ENCODE results near the gene CHST6.
"Not testable (repeated sequence)": the region's sequence is repeated elsewhere in the genome, so short reads cannot be mapped to it uniquely, and the experiment has no call there.

Gene CHST6

DNA sequence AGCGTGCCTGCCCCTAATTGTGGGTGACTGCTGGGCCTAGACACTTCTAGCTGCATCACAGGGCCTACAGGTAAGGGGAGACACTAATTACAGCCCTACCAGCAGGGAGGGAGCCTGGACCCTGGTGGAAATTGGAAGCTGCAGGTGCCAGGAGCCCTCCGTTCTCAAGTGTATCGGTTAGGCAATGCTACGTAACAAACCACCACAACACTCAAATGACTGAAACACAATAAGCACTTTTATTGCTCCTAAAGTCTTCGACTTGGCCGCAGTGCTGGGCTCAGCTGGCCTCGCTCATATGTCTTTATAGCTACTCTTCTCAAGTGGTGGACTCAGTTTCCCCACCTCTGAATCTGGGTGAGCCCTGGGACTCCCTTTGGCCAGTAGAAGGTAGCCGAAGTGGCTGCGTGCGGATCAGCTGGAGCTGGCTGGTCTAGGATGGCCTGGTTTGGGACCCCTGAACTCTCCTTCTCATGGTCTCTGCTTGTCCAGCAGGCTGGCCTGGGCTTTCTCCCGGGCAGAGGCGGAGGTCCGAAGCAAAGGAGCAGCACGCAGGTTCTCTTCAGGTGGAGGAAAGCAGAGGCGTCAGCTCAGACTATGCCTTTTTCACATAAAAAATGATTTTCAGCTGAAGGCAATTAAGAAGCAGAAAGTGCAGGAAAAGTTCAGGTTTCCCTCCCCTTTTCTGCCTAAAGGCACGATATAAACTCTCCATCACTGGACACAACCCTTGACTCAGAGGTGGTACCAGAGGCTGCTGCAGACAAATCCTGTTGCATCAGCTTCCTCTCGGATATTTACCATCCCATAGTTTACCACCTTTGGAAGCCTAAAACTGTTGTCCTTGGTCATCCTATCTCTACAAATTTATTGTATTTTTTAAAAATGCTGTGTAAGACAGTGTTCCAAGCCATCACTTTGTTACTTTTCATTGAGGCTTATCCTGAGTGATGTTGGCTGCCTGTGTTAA lies 22.0 kb downstream of the CHST6 start:
- no peak for DNase-seq

DNA sequence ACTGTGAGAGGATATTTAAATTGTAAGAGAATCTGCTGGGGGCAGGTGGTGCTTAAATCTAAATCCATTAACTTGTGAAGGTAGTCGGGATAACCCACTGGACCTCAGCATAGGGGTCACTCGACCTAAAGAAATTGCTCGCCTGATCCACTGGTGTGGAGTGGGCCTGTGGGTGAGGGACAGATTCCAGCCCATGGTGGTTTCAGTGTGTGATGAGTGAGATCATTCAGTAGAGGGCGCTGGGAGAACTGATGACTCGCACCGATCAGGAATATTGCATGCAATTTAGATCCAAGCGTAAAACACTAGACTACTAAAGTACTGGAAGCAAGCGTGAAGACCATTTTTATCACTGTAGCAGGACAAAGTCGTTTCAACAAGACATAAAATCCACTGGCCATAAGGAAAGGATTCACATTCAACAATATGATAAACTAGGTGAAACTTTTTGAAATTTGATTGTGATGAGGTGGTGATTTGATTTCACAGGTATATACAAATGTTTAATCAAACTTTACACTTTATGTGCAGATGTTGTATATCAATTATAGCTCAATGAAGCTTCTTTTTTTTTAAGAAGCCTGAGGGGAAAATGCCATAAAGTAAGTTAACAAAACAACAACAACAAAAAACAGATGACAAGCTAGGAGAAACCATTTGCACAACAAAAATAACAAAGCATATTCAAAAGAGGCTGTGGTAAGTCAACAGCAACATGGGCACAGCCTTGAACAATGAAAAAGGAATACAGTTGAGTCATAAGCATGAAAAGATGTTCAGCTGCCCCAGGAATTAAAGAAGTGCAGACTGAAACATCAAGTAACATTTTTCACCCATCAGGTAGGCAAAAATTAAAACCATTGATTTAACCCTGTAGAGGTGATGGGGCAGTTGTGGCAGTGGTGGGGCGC lies 23.3 kb downstream of the CHST6 start:
- peak; percentile 59 to 86 for DNase-seq

DNA sequence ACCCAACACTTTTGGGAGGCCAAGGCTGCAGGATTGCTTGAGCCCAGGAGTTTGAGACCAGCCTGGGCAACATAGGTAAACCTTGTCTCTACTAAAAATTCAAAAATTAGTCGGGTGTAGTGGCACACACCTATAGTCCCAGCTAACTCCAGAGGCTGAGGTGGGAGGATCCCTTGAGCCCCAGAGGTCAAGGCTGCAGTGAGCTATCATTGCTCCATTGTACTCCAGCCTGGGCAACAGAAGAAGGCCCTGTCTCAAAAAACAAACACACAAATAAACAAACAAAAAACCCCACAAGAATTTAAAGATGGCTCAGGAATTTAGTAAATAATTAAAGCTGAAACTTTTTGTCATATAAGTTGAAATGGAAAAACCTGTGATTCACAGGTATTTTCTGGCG lies 28.5 kb downstream of the CHST6 start:
- no peak for DNase-seq

DNA sequence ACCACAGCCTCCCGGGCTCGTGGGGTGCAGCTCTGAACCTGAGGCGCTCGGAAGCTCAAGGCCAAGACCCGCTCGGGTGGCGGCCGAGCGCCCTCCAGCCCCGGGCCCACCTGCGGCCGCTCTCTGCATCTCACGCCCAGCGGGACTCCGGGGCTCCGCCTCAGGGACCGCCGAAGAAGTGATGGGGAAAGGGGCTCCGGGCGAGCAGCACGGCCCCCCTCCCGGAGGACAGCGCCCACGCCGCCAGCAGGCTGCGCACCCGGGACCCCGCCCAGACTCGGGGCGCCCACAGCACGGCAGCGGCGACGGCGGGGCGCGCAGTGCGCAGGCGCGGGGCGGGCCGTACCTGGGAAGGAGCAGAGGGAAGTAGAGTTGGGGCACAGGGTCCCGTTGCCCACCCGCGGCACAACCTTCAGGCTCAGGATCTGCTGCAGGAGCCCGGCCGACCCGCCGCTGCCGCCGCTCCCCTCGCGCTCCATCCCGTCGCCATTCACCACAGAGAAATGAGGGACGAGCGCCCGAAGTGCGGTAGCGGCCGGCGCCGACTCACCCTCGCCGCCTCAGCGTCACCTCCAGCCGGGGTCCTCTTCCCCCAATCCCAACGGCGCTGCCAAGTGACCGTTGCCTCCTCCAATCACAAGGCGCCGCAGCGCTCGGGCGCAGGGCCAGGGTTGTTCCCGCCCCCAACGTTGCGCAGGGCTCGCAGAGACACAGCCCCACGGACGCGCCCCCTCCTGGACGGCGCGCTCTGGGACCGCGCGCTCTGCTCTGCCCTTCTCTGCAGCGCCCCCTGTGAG lies 30.9 kb downstream of the CHST6 start, which contains the start of gene TMEM170A:
TSS of gene TMEM170A (minus strand) at position 568 of the 797 bp plus-strand sequence. CDS start at position 479, 89 bp downstream.
- DNase-seq: peak; percentile 96 to 99

DNA sequence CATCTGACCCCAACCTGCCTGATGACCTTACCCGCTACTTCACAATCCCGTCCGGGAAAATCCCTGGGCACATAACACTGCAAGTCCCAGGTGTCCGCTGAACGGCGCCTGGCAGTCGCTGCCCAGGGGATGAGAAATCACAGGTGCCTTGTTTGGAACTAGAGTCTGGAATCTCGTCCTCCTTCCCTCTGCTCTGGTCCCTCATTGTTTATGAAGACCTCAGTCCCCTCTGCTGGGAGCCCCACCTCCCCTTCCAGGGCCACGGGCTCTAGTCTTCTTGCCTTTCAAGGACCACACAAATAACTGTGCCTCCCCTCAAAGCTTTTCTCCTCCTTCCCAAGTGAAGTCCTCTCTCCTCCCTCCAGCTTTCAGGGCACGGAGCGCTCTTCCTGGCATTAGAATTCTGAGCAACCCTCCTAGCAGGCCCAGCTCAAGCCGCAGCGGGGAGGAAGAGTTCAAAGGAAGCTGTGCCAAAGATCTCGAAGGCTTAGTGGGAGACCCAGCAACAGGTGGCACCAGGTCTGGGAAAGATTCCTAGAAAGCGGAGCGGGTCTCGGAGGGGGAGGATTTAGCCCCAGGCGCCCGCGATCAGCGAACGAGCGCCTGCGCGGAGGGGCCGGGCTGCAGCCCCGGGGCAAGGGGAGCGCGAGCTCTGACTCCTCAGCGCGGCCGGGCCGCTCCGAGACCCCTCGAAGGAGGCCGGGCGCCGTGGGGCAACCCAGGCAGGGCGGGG lies 31.7 kb downstream of the CHST6 start:
- DNase-seq: peak; percentile 22 to 35

DNA sequence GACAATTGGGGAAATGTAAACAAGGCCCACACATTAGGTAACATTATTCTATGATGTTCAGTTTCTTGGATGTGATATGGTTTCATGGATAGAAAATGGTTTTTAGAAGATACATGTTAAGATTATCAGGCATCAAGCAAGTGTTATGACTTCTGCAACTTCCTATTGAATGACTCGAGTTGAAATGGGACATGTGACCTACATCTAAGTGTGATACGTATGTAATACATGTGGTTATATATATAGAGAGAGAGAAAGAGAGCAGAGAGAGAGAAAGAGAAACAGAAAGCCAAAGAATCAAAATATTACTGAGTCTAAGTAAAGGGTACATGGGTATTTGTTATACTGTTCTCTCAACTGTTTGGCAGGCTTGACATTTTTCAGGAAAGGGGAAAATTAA lies 32.4 kb downstream of the CHST6 start:
- no peak for DNase-seq

DNA sequence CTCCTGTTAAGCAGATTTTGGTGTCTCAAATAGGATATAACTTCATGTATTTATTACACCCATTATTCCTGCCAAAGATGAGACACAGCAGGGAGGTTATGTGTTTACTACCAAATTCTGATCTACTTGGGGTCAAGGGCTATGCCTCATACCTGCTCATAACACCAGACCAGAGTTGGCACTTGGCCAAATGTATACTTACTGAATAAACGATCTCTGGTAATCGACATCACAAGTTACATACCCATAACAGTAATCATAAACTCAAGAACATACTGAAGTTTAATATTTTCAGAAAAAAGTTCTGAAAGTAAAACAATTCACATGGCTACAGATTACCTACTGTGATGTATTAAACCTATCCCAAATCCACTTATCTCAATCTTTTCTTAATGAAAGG lies 33.7 kb downstream of the CHST6 start:
- DNase-seq: no peak

DNA sequence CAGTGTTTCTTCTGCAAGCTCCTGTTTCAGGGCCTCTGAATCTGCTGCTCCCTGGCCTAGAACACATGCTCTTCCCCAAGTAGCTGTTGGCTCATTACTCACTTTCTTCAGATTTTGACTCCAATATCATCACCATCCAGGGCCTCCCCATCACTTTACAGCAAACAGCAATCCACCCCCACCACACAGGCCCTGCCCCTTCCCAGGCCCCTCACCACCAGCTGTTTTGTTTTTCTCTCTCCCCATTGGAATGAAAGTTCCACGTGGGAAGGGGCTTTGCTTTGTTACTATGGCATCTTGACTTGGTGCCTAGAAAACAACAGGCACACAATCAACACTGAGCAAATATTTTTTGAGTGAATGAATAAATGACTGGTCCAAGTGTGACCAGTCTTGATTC lies 34.8 kb downstream of the CHST6 start:
- peak in 1 of 2 donors; percentile 12 for DNase-seq

DNA sequence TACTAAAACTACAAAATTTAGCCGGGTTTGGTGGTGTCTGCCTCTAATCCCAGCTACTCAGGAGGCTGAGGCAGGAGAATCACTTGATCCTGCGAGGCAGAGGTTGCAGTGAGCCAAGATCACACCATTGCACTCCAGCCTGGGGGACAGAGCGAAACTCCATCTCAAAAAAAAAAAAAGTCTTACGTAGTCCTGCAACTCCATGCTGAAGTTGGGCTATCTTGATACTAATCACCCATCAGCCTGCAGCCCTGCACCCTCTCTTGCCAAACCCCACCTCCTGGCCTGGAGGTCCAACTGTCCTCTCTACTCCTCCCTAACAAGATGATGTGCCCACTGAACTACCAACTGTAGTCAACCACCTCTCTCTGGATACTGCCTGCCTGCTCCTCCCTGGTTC lies 35.5 kb downstream of the CHST6 start:
- DNase-seq: no peak

DNA sequence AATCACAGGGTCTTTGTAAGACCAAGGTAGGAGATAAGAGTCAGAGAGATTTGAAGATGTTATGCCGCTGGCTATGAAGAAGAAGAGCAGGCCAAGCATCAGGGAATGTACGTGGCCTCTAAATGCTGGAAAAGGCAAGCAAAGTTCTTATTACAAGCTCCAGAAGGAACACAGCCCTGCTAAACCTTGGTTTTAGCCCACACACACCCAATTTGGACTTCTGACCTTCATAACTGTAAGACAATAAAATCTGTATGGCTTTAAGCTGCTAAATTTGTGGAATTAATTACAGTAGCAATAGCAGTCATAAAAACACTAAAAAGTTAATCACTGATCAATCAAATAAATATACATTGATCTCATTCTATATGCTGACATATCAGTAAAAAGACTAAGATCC lies 36.8 kb downstream of the CHST6 start:
- no peak for DNase-seq

DNA sequence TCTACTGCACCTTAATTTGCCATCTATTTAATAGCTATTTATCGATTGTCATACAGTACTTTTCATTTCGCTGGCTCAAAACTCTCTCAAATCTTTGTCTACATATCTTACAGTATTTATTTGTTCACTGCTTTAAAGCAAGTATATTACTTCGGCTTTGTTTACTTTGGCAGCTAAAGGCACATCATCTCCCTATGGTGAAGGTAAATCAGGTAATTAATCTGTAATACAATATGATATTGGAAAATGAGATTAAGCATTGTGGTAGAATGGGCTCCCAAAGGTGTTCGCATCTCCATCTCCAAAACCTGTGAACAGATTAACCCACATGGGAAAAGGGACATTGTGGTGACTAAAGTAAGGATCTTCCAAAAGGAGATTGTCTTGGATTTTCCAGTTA lies 37.2 kb downstream of the CHST6 start:
- no peak for DNase-seq

DNA sequence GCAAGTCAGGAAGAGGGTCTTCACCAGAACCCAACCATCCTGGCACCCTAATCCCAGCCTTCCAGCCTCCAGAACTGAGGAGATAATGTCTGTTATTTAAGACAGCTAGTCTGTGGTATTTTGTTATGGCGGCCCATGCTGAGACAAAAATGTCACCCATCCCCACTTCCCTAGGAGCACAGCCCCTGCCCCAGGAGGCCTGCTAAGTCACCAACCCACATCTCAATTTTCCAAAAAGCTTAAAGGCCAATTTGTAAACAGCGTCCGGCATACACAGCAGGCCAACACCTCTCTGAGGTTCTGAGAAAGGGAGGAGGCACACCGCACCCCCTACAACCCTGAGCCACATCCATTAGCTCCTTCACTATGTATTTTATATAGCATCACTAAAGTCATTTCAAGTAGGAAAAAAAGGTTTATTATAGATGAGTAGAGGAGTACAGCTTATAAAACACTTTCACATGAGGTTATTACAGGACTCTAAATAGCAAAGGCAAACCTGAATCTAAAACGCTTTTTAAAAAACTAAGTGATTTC lies 37.7 kb downstream of the CHST6 start:
- no peak for DNase-seq

DNA sequence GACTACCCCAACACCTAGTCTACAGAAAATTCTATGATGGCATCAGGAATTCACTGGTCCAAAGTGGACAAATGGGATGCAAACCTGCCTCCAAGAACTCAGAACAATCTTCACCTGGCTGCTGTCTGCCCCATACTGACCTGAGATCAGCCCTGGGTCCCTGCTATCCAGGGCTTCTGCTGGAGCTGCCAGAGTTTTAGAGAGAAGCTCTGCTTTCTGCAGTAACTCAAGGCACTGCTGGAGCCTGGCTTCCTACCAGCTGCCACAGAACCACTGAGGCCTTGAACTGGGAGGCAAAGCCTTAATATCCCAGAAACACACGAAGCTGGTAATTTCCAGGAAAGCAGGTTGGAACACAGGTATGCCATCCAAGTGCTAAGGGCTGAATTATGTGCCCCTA lies 38.3 kb downstream of the CHST6 start:
- DNase-seq: no peak

DNA sequence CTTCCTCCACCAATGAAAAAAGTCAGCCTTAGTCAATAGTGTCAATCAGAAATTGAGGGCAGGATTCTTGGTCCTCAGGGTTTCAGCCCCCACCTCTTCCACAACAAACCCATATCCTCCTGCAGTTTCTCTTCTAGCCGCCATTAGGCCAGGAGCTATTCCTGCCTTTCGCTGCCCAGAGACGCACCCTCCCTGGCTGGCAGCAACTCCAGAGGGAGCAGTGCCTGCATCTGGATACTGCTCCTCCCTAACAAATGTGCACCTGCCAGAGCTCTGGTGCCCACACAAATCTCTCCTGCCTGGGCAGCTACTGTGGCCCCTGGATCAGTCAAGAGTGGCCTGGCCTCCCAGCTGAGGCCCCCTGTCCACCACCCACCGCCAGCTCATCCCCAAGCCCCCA lies 38.8 kb downstream of the CHST6 start:
- not testable (repeated sequence) for DNase-seq

DNA sequence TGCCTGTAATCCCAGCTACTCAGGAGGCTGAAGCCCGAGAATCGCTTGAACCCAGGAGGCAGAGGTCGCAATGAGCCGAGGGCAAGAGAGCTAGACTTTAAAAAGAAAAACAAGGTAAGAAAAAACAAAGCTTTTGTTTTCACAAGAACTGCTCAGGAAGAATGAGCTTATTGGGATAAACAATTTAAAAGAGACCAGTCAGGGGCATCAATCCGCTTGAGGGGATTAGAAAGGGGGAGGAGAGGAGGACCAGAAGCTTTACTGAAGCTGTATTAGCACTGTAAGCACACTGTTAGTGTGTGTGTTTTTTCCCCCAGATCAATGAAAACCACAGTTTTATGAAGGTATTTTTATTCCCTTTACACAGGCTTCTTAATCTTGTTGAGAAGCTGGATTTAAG lies 39.6 kb downstream of the CHST6 start:
- no peak for DNase-seq

DNA sequence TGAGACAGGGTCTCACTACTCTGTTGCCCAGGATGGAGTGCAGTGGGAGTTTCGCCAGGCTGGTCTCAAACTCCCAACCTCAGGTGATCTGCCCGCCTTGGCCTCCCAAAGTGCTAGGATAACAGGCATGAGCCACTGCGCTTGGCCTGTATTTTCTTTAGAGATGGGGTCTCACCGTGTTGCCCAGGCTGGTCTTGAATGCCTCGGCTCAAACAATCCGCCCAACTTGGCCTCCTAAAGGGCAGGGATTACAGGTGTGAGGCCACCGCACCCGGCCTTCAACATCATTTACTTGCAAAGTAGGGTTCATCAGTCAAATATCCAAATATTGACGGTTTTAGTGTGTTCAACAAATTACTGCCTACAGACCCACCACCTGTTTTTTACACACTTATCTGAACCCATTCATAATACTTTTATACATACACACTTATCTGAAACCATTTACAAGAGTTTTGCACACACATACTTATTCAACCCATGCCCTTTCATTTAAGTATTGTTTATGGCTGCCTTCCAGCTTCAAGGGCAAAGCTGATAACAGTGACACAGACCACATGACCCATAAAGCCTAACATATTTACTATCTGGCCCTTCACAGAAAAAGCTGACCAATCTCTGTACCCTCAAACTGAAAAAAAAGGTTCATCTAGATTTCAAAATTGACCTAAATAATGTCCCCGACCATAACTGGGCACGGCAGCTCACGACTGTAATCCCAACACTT lies 42.6 kb downstream of the CHST6 start:
- no peak for DNase-seq

DNA sequence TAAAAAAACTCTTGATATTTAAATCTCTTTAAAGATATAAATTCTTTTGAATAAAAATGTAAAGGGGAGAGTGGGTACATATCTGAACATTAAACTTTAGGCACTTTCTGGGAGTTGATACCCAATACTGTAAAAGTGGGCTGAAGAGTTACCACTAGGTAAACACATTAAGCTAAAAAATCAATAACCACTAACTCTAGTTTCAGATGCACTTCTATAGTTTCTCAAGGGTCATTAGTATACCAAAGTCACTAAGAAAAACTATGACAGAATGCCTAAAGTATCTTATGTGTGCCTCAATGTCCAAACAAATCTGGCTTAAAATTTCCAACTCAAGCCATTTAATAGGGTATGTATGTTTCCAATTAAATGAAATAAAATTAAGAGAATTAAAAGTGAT lies 48.8 kb downstream of the CHST6 start:
- no peak for DNase-seq

DNA sequence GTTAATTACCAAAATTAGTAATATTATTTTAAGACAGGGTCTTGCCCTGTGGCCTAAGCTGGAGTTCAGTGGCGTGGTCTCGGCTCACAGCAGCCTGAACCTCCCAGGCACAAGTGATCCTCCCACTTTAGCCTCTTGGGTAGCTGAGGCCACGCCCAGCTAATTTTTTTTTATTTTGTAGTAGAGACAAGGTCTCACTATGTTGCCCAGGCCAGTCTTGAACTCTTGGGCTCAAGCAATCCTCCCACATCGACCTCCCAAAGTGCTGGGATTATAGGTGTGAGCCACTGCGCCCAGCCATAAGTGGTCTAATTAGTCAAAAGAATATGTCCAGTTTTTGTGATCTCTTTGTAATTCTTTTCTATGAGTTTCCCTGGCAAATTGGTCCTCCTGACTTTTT lies 49.9 kb downstream of the CHST6 start:
- no peak for DNase-seq

DNA sequence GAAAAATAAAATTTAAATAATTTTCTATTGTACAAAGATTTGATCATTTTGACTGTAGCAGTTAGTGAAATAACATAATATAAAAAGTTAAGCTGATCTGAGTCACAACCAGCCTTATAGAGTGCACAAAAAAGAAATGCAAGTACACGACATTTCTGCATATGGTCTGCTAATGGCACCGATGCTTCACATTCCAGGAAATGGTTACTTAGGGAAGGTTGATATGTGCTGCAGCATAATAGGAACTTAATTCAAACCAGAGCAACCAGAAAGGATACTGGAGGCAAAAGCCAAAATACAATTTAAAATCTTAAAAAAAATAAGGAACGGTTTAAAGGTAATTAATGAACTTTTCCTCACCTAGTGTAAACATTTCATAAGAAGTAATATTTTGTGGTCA lies 51.9 kb downstream of the CHST6 start:
- DNase-seq: no peak

DNA sequence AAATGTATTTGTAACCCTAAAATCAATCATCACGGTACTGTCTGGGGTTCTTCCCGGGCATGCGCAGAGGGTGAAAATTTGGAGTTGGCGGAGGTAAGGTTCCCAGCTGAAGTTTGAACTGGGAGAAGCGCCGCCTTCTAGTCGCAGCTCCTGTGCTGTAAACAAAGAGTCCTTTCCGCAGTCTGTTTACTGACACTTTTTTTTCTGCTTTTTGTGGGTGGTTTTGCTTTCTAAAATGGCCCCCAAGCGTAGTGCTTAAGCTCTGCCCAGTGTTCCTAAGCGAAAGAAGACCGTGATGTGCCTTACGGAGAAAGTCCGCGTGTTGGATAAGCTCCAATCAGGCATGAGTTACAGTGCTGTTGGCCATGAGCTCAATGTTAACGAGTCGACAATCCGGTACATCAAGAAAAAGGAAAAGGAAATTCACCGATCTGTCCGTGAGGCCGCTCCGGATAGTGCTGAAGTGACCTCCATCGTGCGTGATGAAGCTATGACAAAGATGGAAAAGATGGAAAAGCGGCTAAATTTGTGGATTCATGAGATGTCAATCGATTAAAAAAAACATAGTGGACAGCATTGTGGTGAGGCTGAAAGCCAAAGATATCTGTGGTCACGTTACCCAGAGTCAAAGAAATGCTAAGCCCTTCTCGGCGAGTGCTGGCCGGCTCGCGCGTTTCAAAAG lies 61.4 kb downstream of the CHST6 start:
- DNase-seq: peak; percentile 82 to 83

Data from hippocampal formation (tissue), 2 donors.